HG03432 (cell line): ENCODE results near the gene MTMR6.

Experiments used
- ATAC-seq: cut with Tn5 transposase; IDR thresholded peaks from one replicate; pipeline ENCODE4 v1.9.1; 2021; ENCODE audit warnings: mild to moderate bottlenecking, moderate library complexity; ENCODE audit not compliant: unreplicated experiment

The MTMR6 gene

GRCh38 chr13:25218019-25218418 is 69.3 kb downstream of the MTMR6 start:
- ATAC-seq = no peak

- ATAC-seq = no peak
Measured at GRCh38 chr13:25217023-25217885, 70.0 kb downstream of the MTMR6 start.

- no peak for ATAC-seq
Measured at GRCh38 chr13:25215253-25215575, 72.1 kb downstream of the MTMR6 start.

- no peak for ATAC-seq
Measured at GRCh38 chr13:25214491-25215252, 72.6 kb downstream of the MTMR6 start.

GRCh38 chr13:25213715-25214114 is 73.6 kb downstream of the MTMR6 start:
- no peak for ATAC-seq

GRCh38 chr13:25210842-25211569 is 76.3 kb downstream of the MTMR6 start:
- ATAC-seq = no peak

GRCh38 chr13:25207291-25207810 is 79.9 kb downstream of the MTMR6 start:
- ATAC-seq = no peak

GRCh38 chr13:25204863-25205262 is 82.4 kb downstream of the MTMR6 start:
- no peak for ATAC-seq

GRCh38 chr13:25203127-25203740 is 84.1 kb downstream of the MTMR6 start:
- no peak for ATAC-seq

- no peak for ATAC-seq
Measured at GRCh38 chr13:25200783-25201182, 86.5 kb downstream of the MTMR6 start.

GRCh38 chr13:25198647-25199046 is 88.6 kb downstream of the MTMR6 start:
- no peak for ATAC-seq

GRCh38 chr13:25196971-25197370 is 90.3 kb downstream of the MTMR6 start:
- ATAC-seq = no peak
